Ovary (tissue), 9 donors: ENCODE measurements around the gene DLX1. TPM values are rescaled to one million over a fixed set of nuclear protein-coding genes. Genes with fewer than 3 reads are reported as not detected.
A peak's percentile ranks its signal among the peaks of the same experiment; 100 is the strongest.

ENCODE experiments used
- DNase-seq, 5 donors: peaks; one replicate each; pipeline ENCODE4 v3.0.0-alpha.2; 2019 to 2020
- H3K27ac ChIP-seq, 2 donors: fragments of 200-600 bp; one replicate each; pipeline versions ENCODE4 v1.5.1 to v1.8.0; 2019 to 2022
- H3K27me3 ChIP-seq: fragments of 200-600 bp; one replicate; pipeline ENCODE4 v1.8.0; 2022
- H3K36me3 ChIP-seq: fragments of 200-600 bp; sonication (generic); one replicate; pipeline ENCODE4 v1.5.1; 2019
- H3K4me1 ChIP-seq: one replicate; pipeline ENCODE4 v1.8.1; 2013; ENCODE audit warnings: mild to moderate bottlenecking, moderate library complexity; ENCODE audit not compliant: insufficient read depth
- H3K4me3 ChIP-seq: fragments of 200-600 bp; sonication (generic); one replicate; pipeline ENCODE4 v1.5.1; 2017
- H3K9me3 ChIP-seq, 2 donors: fragments of 200-600 bp in 1 of 2; sonication (generic) in 1 of 2; one replicate each; pipeline versions ENCODE4 v1.5.1 to v1.8.1; 2013 to 2019; ENCODE audit warnings: mild to moderate bottlenecking in 1 of 2, moderate library complexity in 1 of 2
- EP300 ChIP-seq: sonication (generic); formaldehyde crosslinking; IDR thresholded peaks from one replicate; pipeline ENCODE4 v1.6.1; 2017; ENCODE audit warnings: antibody characterized with exemption
- POLR2A ChIP-seq: fragments of 450-650 bp; IDR thresholded peaks from one replicate; pipeline ENCODE4 v1.6.1; 2017; ENCODE audit warnings: antibody characterized with exemption, mild to moderate bottlenecking, moderate library complexity
- WGBS, 3 donors: extraction: QIAGEN DNeasy Blood & Tissue Kit in 1 of 3; methylation state at CpG; one replicate each; pipeline versions ENCODE4 v1.1.5 to v1.1.7; 2013 to 2017; 5-methylcytosine and 5-hydroxymethylcytosine counted together
- intact Hi-C, 4 donors: fragments of 100-400 bp; cut with DNase I; formaldehyde crosslinking; loops; one replicate each; pipeline versions ENCODE4 v1.11.0 to v1.15.1; 2022 to 2023
- polyA plus RNA-seq, 2 donors: library from polyadenylated mRNA; stranded (reverse); fragments of 200-250 nt in 1 of 2; fragments of 350-450 nt in 1 of 2; fragmentation: Illumina TruSeq in 1 of 2; extraction: RNeasy Lipid Tissue Mini Kit (QIAGEN cat#74804) in 1 of 2; gene quantifications; one replicate each; pipeline ENCODE4 v1.2.3, GENCODE V29; 2013 to 2014
- total RNA-seq, 7 donors: library from RNA; depleted of rRNA in 2 of 7; stranded (reverse); fragments of >200 nt in 2 of 7; fragmentation: NEBNext Ultra II Directional in 3 of 7; extraction: Animal tissue kit (Norgen Biotek cat#: 25700) in 3 of 7; gene quantifications; one replicate each; pipeline versions ENCODE4 v1.1.0 to v1.2.4, GENCODE V29; 2016 to 2023
- TF ChIP-seq, protein P1 (sequence below), 3 donors: fragments of 450-650 bp in 2 of 3; fragments of 200-600 bp in 1 of 3; IDR thresholded peaks; one replicate each; pipeline versions ENCODE4 v1.5.1 to v1.8.0; 2016 to 2022; ENCODE audit warnings: antibody characterized with exemption in 3 of 3, mild to moderate bottlenecking in 1 of 3
- donor health status: DM: no; HTN: no; CAD: no; lungs with moderate emphysema.
- donor health status: DM: no; HTN: no; CAD: no.
- donor health status: Bipolar disorder and iron deficiency.
- donor health status: DM: yes; HTN: yes; CAD: no.
- donor health status: DM: no; HTN: no; CAD: no.
- donor health status: DM: yes; HTN: yes; CAD: no.

DLX1 gene
- total and polyA plus RNA-seq, 9 donors, result 0.07 to 0.20 (median 0.17) TPM; not detected in 5

DNA sequence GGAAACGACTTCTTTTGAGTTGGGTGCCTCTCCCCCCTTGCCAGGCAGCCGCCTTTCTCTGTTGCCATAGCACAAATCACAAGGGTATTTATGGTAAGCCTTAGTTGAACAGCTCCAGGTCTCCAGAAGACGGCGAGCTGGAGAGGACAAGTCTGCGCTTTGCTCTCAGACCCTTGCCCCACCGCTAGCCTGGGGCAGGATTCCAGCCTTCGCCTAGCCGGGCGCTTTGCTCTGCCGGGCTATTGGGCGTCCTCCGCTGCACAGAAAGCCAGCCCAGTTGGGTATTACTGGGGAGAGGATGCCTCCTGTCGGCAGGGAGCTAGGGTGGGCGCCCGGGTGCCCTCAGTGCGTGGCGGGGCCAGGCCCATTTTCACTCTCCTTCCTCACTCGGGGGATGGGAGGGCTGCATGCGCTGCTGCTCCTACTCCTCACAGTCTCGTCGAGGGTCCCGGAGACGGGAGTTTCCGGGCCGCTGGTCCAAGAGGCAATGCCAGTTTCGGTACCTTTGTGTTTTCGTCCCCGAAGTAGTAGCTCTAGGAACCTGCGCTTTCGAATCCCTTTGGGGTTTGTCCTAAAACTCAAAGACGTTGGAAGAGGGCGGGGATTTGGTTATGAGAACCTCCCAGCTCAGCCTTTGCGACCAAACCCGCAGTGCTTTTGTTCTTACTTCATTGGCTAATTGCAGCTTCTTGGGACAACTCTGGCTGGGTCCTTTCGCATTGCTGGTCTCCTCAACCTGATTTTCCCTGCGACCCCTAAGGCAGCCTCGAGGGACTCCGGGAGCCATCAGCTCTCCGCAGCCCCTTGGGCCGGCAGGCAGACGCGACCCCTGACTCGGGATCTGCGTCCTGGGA lies 21.0 kb downstream of the DLX1 start:
- Histone ChIP-seq H3K27ac (no peak overlapping the region), H3K36me3 (no peaks in the 10 kb centered on the region), H3K27me3 (peaks cover 5% of the 10 kb centered on the region), H3K9me3 (no peaks in the 10 kb centered on the region), H3K4me3 (no peak overlapping the region), H3K4me1 (peaks cover 9% of the 10 kb centered on the region)
- peak in 2 of 5 donors; percentile 36 to 60 for DNase-seq
- TF ChIP-seq POLR2A (no peak), EP300 (no peak)
- TF ChIP-seq, protein P1, sequence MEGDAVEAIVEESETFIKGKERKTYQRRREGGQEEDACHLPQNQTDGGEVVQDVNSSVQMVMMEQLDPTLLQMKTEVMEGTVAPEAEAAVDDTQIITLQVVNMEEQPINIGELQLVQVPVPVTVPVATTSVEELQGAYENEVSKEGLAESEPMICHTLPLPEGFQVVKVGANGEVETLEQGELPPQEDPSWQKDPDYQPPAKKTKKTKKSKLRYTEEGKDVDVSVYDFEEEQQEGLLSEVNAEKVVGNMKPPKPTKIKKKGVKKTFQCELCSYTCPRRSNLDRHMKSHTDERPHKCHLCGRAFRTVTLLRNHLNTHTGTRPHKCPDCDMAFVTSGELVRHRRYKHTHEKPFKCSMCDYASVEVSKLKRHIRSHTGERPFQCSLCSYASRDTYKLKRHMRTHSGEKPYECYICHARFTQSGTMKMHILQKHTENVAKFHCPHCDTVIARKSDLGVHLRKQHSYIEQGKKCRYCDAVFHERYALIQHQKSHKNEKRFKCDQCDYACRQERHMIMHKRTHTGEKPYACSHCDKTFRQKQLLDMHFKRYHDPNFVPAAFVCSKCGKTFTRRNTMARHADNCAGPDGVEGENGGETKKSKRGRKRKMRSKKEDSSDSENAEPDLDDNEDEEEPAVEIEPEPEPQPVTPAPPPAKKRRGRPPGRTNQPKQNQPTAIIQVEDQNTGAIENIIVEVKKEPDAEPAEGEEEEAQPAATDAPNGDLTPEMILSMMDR (IDR thresholded peaks at IDR 0.05), result no peak
- intact Hi-C loops, result loop anchor here (5.0 to 10.0 kb wide), 4 partner anchors 392 to 532 kb away; no protein-coding TSS in a partner anchor
- whole genome bisulfite sequencing, 3 donors, result 4 to 6% (median 4%) methylated on average over 42 to 44 of the region's 44 CpGs

DNA sequence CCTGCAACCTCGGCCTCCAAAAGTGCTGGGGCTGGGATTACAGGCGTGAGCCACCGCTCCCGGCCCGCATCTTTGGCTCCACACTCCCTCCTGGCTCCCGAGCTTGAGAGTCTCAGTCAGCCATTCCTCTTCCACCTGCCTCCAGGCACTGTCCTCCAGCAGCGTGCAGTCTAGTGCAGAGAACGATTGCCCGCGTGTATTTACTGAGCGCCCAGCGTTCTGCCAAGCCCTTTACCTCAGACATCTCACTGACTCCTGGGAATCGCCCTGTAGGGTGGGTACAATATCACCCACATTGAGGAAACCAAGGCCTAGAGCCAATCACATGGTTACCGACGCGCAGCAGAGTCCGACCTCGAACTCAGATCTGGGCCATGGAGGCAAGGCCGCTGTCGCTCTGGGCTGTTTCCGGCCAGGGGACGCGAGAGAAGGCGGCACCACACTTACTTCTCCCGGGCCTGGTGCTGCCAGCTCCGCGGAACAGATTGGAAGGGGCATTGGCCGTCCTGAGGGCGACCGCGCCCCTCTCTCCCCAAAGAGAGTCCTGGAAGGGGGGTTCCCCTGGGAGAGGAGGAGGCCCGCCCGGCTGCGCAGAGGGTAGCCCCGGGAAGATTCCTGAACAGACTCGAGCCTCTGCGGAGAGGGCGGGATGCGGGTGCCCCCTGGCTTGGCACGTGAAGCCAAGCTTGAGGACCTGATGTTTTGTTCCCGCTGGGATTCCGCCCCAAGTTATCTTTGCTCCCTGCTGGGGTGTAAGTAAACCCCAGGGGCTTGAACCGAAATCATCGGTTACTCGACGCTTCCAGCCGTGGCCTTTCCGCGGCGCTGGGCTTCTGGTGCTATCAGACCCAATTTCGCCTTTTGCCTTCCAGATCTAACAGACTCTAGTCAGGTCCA lies 22.6 kb downstream of the DLX1 start:
- DNase-seq, result no peak
- no peaks in the 10 kb centered on the region for H3K9me3 ChIP-seq
- WGBS, 3 donors, result 14 to 20% (median 19%) methylated on average over 45 to 51 of the region's 51 CpGs
- TF ChIP-seq, protein P1 (IDR thresholded peaks at IDR 0.05), result no peak
- TF ChIP-seq POLR2A (no peak), EP300 (no peak)
- H3K27ac ChIP-seq, result no peak overlapping the region
- H3K4me1 ChIP-seq, result peaks cover 3% of the 10 kb centered on the region
- no peak overlapping the region for H3K4me3 ChIP-seq
- no peaks in the 10 kb centered on the region for H3K36me3 ChIP-seq
- H3K27me3 ChIP-seq, result peaks cover 5% of the 10 kb centered on the region
- intact Hi-C loops, result loop anchor here (5.0 to 10.0 kb wide), 4 partner anchors 393 to 533 kb away; no protein-coding TSS in a partner anchor

DNA sequence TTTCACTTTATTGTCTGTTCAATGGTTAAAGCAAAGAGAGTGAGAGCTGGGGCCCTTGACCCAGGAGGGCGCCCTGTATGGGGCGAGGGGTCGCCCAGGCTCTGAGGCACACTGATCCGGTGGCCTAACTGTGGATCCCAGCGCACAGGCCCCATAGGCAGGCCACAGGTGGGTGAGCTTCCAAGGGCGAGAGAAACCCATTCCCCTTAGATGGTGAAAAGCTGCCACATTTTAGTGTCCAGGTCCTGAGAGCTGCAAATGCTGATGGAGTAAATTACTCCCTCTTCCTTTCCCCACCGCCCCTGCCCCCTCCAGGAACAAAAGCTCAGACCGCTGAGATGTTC lies 23.3 kb downstream of the DLX1 start:
- 35 to 46% (median 37%) methylated on average over 8 of the region's 8 CpGs for WGBS, 3 donors
- TF ChIP-seq POLR2A (no peak), EP300 (no peak)
- TF ChIP-seq, protein P1 (IDR thresholded peaks at IDR 0.05), result no peak
- Histone ChIP-seq H3K36me3 (no peaks in the 10 kb centered on the region), H3K4me3 (no peak overlapping the region), H3K9me3 (no peaks in the 10 kb centered on the region), H3K27me3 (peaks cover 5% of the 10 kb centered on the region), H3K4me1 (peaks cover 2% of the 10 kb centered on the region), H3K27ac (no peak overlapping the region)
- intact Hi-C loops, result loop anchor here (5.0 to 10.0 kb wide), 4 partner anchors 394 to 534 kb away; no protein-coding TSS in a partner anchor
- no peak for DNase-seq

DNA sequence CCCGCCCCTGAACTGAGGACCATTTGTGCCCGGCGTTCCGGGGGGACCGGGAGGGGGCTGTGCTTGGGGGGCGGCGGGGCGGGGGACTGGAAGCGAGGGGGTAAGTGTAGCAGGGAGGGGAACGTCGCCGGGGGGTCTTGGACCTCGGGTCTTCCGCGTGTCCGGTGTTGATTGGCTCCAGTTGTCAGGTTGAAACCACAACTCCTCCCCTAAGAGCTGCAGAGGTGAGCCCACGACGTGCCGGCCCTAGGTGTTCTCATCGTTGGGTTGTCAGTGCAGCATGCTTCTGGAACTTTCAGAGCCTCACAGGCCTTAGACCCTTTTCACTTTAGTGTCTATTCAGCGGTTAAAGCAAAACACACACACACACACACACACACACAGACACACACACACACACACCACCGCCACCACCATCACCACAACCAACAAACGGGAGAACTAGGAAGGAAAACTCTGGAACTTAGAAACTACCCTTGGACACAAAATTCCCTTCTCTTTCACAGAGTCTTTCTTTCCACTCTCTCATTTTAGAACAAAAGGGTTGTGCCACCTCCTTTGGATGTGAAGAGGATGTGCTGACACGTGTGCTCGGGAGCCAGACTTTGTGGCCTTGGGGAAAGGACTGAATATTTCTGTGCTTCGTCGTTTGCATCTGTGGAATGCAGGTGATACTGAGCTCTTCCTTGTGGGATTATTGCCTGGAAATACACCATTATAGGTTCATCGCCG lies 24.1 kb downstream of the DLX1 start:
- no peak for DNase-seq
- TF ChIP-seq POLR2A, result no peak
- no peak for TF ChIP-seq EP300
- TF ChIP-seq, protein P1 (IDR thresholded peaks at IDR 0.05), result no peak
- intact Hi-C loops, result loop anchor here (5.0 to 10.0 kb wide), 4 partner anchors 395 to 535 kb away; no protein-coding TSS in a partner anchor
- H3K4me3 ChIP-seq, result no peak overlapping the region
- H3K27ac ChIP-seq, result no peak overlapping the region
- no peaks in the 10 kb centered on the region for H3K9me3 ChIP-seq
- WGBS, 3 donors, result 47 to 51% (median 50%) methylated on average over 29 of the region's 29 CpGs
- H3K4me1 ChIP-seq, result peaks cover 2% of the 10 kb centered on the region
- H3K36me3 ChIP-seq, result no peaks in the 10 kb centered on the region
- H3K27me3 ChIP-seq, result peaks cover 5% of the 10 kb centered on the region
